Stomach (tissue), 9 donors: Measurements from ENCODE around the gene UFC1. TPM values are rescaled to one million over a fixed set of nuclear protein-coding genes. Genes with fewer than 3 reads are reported as not detected.

Source experiments
- DNase-seq, 2 donors: peaks; one replicate each; pipeline versions ENCODE4 v3.0.0 to v3.0.0-alpha.2; 2013 to 2019
- H3K27ac ChIP-seq, 5 donors: fragments of 200-600 bp in 4 of 5; sonication (generic) in 4 of 5; one replicate each; pipeline ENCODE4 v1.5.1; 2013 to 2019; ENCODE audit warnings: mild to moderate bottlenecking in 1 of 5, moderate library complexity in 1 of 5
- H3K27me3 ChIP-seq, 3 donors: fragments of 200-600 bp; sonication (generic); one replicate each; pipeline ENCODE4 v1.5.1; 2017 to 2019; ENCODE audit warnings: mixed run types in 1 of 3
- H3K36me3 ChIP-seq, 4 donors: fragments of 200-600 bp; sonication (generic); 1 replicate in 3 of 4; 2 replicates in 1 of 4; pipeline ENCODE4 v1.5.1; 2016 to 2019
- H3K4me1 ChIP-seq, 4 donors: fragments of 200-600 bp; sonication (generic); one replicate each; pipeline ENCODE4 v1.5.1; 2016 to 2019
- H3K4me3 ChIP-seq, 4 donors: fragments of 200-600 bp; sonication (generic) in 3 of 4; one replicate each; pipeline ENCODE4 v1.5.1; 2016 to 2019; ENCODE audit warnings: mild to moderate bottlenecking in 1 of 4
- H3K9me3 ChIP-seq, 4 donors: fragments of 200-600 bp; sonication (generic); one replicate each; pipeline ENCODE4 v1.5.1; 2016 to 2019
- EP300 ChIP-seq: sonication (generic); formaldehyde crosslinking; IDR thresholded peaks from one replicate; pipeline ENCODE4 v1.6.1; 2017; ENCODE audit warnings: antibody characterized with exemption
- POLR2A ChIP-seq, 4 donors: fragments of 450-650 bp; IDR thresholded peaks; one replicate each; pipeline ENCODE4 v1.6.1; 2016; ENCODE audit warnings: antibody characterized with exemption in 4 of 4, control low read depth in 2 of 4, mild to moderate bottlenecking in 1 of 4, moderate library complexity in 1 of 4
- POLR2AphosphoS5 ChIP-seq, 3 donors: sonication (generic); formaldehyde crosslinking; IDR thresholded peaks; one replicate each; pipeline ENCODE4 v1.6.1; 2016; ENCODE audit warnings: antibody characterized with exemption in 3 of 3
- WGBS, 5 donors: extraction: QIAGEN DNeasy Blood & Tissue Kit in 3 of 5; methylation state at CpG; one replicate each; pipeline versions ENCODE4 v1.1.5 to v1.1.7; 2013 to 2018; 5-methylcytosine and 5-hydroxymethylcytosine counted together
- intact Hi-C: fragments of 100-400 bp; cut with DNase I; formaldehyde crosslinking; loops from one replicate; pipeline ENCODE4 v1.15.1; 2023; ENCODE audit warnings: low total_unique reads
- polyA plus RNA-seq, 3 donors: library from polyadenylated mRNA; stranded (reverse); fragments of 200-250 nt; gene quantifications; one replicate each; pipeline ENCODE4 v1.2.3, GENCODE V29; 2013
- total RNA-seq, 5 donors: library from RNA; depleted of rRNA; stranded (reverse); fragments of >200 nt; gene quantifications; one replicate each; pipeline versions ENCODE4 v1.1.0 to v1.2.3, GENCODE V29; 2014 to 2016
- TF ChIP-seq, protein P1 (sequence below), 7 experiments: fragments of 450-650 bp in 4 of 7; fragments of 200-600 bp in 3 of 7; sonication (generic) in 3 of 7; IDR thresholded peaks; one replicate each; pipeline ENCODE4 v1.5.1; 2016 to 2019; ENCODE audit warnings: antibody characterized with exemption in 7 of 7, control low read depth in 2 of 7, mild to moderate bottlenecking in 1 of 7
- donor health status: healthy with polysubstance abuse.
- donor health status: Bipolar disorder and iron deficiency.
- donor health status: healthy.

The UFC1 gene
- total and polyA plus RNA-seq, 8 donors, result 21.9 to 206 (median 95.1) TPM; not detected in 1

DNA sequence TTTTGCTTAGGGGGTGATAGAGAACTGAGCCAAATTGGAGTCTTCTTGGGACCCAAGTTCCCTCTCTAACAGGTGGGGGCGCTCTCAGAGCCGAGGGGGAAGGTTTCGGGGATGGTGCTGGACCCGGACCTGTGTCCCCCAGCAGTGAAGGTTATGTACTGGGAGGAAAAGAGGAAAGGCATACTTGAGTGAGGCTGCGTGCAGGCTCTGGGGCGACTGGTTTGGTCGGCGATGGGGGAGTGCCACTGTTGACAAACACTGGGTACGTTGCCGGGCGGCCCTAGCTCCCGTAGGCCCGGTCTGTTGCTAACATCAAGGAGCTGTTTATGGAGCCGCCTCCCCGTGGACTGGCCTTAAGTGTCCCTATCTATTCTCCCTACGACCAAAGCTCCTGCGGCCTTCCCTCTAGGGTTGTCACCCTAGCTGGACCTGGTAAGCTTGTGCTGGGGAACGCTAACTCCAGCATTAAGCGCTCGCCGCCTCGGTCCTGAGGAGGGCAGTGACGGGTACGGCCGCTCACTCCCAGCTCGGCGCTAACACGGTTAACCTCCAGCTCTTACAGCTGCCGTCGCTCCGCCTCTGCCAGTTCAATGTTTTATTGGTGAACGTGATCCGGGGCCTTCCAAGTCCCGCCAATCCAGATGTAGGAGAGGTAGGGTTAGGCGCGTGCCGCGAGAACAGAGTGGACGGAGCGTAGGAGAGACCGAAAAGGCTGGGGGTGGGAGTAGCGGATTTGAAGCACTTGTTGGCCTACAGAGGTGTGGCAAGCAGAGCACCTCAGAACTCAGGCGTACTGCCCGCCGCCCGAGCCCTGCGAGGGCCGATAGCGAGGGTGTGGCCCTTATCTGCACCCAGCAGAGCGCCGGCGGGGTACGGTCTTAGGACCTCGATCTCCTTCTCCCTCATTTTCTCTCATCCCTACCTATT, 12.2 kb downstream of the UFC1 start, which contains the start of gene PPOX:
PPOX (plus strand) TSS at position 685 of the 927 bp plus-strand sequence. CDS start 422 bp downstream, outside the sequence.
- H3K36me3 ChIP-seq, result peaks cover 15 to 76% (median 63%) of the 10 kb centered on the region in 4 donors
- intact Hi-C loops, result no loop called here

DNA sequence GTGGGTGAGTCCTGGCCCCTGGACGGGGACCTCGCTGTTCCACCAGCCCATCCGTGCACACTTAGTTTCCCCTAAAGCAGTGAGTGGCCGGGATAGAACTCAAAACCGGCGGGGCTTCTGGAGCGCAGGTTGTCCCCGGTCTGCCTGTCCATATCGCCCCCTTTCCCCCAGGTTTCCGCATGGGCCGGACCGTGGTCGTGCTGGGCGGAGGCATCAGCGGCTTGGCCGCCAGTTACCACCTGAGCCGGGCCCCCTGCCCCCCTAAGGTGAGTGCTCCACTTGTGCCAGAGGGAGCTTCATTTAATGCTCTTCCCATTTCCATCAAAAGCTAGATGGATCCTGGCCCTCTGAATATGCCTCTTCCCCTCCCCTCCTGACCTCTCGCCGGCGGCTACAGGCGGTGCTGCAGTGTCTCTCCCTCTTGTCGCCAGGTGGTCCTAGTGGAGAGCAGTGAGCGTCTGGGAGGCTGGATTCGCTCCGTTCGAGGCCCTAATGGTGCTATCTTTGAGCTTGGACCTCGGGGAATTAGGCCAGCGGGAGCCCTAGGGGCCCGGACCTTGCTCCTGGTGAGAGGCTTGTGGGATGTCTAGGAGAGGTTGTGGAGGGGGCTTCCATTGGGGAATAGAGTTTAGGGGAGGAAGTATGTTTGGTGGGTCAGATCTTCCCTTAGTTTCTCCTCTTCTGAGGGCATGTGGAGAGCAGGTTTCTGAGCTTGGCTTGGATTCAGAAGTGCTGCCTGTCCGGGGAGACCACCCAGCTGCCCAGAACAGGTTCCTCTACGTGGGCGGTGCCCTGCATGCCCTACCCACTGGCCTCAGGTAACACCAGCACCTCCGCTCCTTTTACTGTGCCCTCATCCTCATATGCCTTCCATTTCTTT, 13.1 kb downstream of the UFC1 start:
- peak overlapping the region; percentile 70 to 91 (median 87) for H3K27ac ChIP-seq
- no peaks in the 10 kb centered on the region for H3K9me3 ChIP-seq
- WGBS, 5 donors, result 4 to 9% (median 4%) methylated on average over 27 to 33 of the region's 33 CpGs
- intact Hi-C loops, result no loop called here
- H3K4me1 ChIP-seq, result peaks cover 13 to 52% (median 42%) of the 10 kb centered on the region in 4 donors
- peak in 1 of 2 donors; percentile 58 for DNase-seq
- peaks cover 24 to 76% (median 64%) of the 10 kb centered on the region in 4 donors for H3K36me3 ChIP-seq
- no peaks in the 10 kb centered on the region for H3K27me3 ChIP-seq
- TF ChIP-seq EP300, result no peak
- TF ChIP-seq POLR2AphosphoS5 (IDR thresholded peaks at IDR 0.05), result no peak
- TF ChIP-seq, protein P1, sequence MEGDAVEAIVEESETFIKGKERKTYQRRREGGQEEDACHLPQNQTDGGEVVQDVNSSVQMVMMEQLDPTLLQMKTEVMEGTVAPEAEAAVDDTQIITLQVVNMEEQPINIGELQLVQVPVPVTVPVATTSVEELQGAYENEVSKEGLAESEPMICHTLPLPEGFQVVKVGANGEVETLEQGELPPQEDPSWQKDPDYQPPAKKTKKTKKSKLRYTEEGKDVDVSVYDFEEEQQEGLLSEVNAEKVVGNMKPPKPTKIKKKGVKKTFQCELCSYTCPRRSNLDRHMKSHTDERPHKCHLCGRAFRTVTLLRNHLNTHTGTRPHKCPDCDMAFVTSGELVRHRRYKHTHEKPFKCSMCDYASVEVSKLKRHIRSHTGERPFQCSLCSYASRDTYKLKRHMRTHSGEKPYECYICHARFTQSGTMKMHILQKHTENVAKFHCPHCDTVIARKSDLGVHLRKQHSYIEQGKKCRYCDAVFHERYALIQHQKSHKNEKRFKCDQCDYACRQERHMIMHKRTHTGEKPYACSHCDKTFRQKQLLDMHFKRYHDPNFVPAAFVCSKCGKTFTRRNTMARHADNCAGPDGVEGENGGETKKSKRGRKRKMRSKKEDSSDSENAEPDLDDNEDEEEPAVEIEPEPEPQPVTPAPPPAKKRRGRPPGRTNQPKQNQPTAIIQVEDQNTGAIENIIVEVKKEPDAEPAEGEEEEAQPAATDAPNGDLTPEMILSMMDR (IDR thresholded peaks at IDR 0.05), result no peak
- TF ChIP-seq POLR2A (IDR thresholded peaks at IDR 0.05), result no peak
- peak overlapping the region; percentile 62 to 96 (median 85) for H3K4me3 ChIP-seq

More for the DNA sequence above, 12.2 kb downstream of the UFC1 start, which contains the start of gene PPOX:
- Histone ChIP-seq H3K27me3 (no peaks in the 10 kb centered on the region), H3K4me3 (peak within 1 kb of the TSS; percentile 62 to 96 (median 85)), H3K4me1 (peaks cover 19 to 59% (median 46%) of the 10 kb centered on the region in 4 donors), H3K27ac (peak within 1 kb of the TSS; percentile 79 to 91 (median 87)), H3K9me3 (no peaks in the 10 kb centered on the region)
- WGBS, 5 donors, result 0 to 1% (median 0%) methylated on average over 41 to 54 of the region's 54 CpGs
- DNase-seq, result peak; percentile 97 to 99
- TF ChIP-seq POLR2AphosphoS5 (IDR thresholded peaks at IDR 0.05) (peak; percentile 57 to 91 (median 81)), EP300 (no peak)
- TF ChIP-seq, protein P1 (IDR thresholded peaks at IDR 0.05), result peak in 4 of 7 experiments; percentile 8 to 37 (median 17)

DNA sequence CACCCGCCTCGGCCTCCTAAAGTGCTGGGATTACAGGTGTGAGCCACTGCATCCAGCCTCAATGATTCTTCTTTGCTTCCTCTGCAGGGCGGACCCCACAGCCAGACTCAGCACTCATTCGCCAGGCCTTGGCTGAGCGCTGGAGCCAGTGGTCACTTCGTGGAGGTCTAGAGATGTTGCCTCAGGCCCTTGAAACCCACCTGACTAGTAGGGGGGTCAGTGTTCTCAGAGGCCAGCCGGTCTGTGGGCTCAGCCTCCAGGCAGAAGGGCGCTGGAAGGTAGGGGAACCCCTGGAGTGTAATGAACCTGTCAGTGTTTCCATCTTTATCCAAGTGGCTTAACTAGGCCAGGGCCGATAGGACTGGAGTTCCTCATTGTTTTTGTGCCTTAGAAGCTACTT, 15.1 kb downstream of the UFC1 start:
- peaks cover 29 to 76% (median 64%) of the 10 kb centered on the region in 4 donors for H3K36me3 ChIP-seq
- no peak overlapping the region for H3K27ac ChIP-seq
- intact Hi-C loops, result no loop called here
- H3K4me1 ChIP-seq, result peaks cover 18 to 62% (median 47%) of the 10 kb centered on the region in 4 donors
- no peaks in the 10 kb centered on the region for H3K9me3 ChIP-seq
- H3K27me3 ChIP-seq, result no peaks in the 10 kb centered on the region
- TF ChIP-seq, protein P1 (IDR thresholded peaks at IDR 0.05), result no peak
- no peak overlapping the region for H3K4me3 ChIP-seq
- 87 to 95% (median 93%) methylated on average over 9 of the region's 9 CpGs for WGBS, 5 donors
- DNase-seq, result no peak

DNA sequence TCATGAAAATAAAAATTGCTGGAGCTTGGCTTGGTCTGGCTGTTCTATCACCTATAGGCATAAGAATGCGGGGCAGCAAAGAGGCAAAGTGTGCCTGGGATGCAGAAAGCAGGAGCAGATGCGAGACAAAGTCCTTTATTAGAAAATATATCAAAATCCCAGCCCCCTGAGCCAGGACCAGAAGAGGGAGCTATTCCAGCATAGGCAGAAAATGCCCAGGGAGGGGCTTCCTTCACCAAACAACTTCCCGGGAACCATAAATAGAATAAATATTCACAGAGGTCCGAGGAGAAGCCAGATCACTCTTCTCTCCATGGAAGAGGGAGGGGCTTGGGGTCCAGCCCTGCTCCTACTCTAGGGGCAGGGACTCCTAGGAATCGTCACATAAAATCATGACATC, 17.4 kb downstream of the UFC1 start:
- WGBS, 5 donors, result 52 to 67% (median 57%) methylated on average over 5 of the region's 5 CpGs
- H3K27ac ChIP-seq, result peak overlapping the region in 4 of 5 donors; percentile 42 to 71 (median 62)
- peaks cover 40 to 84% (median 75%) of the 10 kb centered on the region in 4 donors for H3K36me3 ChIP-seq
- peaks cover 18 to 60% (median 47%) of the 10 kb centered on the region in 4 donors for H3K4me1 ChIP-seq
- intact Hi-C loops, result no loop called here
- TF ChIP-seq EP300 (no peak), POLR2A (IDR thresholded peaks at IDR 0.05) (no peak), POLR2AphosphoS5 (IDR thresholded peaks at IDR 0.05) (no peak)
- TF ChIP-seq, protein P1 (IDR thresholded peaks at IDR 0.05), result no peak
- H3K9me3 ChIP-seq, result no peaks in the 10 kb centered on the region
- no peak for DNase-seq
- H3K4me3 ChIP-seq, result no peak overlapping the region
- no peaks in the 10 kb centered on the region for H3K27me3 ChIP-seq
